Cardiac muscle cell (in vitro differentiated cells and primary cell): ENCODE data around the gene HTR3C. TPM values are rescaled to one million over a fixed set of nuclear protein-coding genes. Genes with fewer than 3 reads are reported as not detected.
"Not testable (repeated sequence)": the region's sequence is repeated elsewhere in the genome, so short reads cannot be mapped to it uniquely, and the experiment has no call there.

ENCODE experiments used
- DNase-seq, 2 donors: peaks; one replicate each; pipeline versions ENCODE4 v3.0.0 to v3.0.0-alpha.2; 2010 to 2017; ENCODE audit warnings: low read depth in 1 of 2, low spot score in 1 of 2
- H3K27ac ChIP-seq: fragments of 200-600 bp; sonication (generic); 2 replicates; pipeline ENCODE4 v1.5.1; 2016
- H3K27me3 ChIP-seq: fragments of 200-600 bp; sonication (generic); 2 replicates; pipeline ENCODE4 v1.6.0; 2016; ENCODE audit warnings: control low read depth
- H3K36me3 ChIP-seq: fragments of 200-600 bp; sonication (generic); 2 replicates; pipeline ENCODE4 v1.5.1; 2016; ENCODE audit warnings: control low read depth
- H3K4me1 ChIP-seq: fragments of 200-600 bp; sonication (generic); 2 replicates; pipeline ENCODE4 v1.8.1; 2017; ENCODE audit warnings: low read depth, mild to moderate bottlenecking, mixed run types
- H3K4me3 ChIP-seq: fragments of 200-600 bp; sonication (generic); 2 replicates; pipeline ENCODE4 v1.5.1; 2016; ENCODE audit warnings: mild to moderate bottlenecking
- H3K9me3 ChIP-seq: fragments of 200-600 bp; sonication (generic); 2 replicates; pipeline ENCODE4 v1.5.1; 2017; ENCODE audit warnings: low read depth, mild to moderate bottlenecking, control low read depth
- CTCF ChIP-seq: IDR thresholded peaks from 2 replicates; pipeline ENCODE4 v1.5.1; 2012; ENCODE audit warnings: low read depth, mild to moderate bottlenecking, low read length
- polyA plus RNA-seq: library from polyadenylated mRNA; unstranded; fragments of >200 nt; fragmentation: Nextera tagmentation; extraction: Ambion mirVana; gene quantifications from 2 replicates; pipeline ENCODE4 v1.2.1, GENCODE V29; 2016
- total RNA-seq: library from RNA; depleted of rRNA; stranded (reverse); fragments of >200 nt; gene quantifications from 2 replicates; pipeline ENCODE4 v1.2.3, GENCODE V29; 2016

Gene HTR3C
- not detected in 2 replicates for total RNA-seq
- 0.16 TPM in 1 of 2 replicates, not detected in the other for polyA plus RNA-seq

- Histone ChIP-seq H3K4me1 (no peaks in the 10 kb centered on the region), H3K4me3 (no peak within 1 kb of the TSS), H3K27me3 (peaks cover 4% of the 10 kb centered on the region), H3K36me3 (no peaks in the 10 kb centered on the region), H3K27ac (no peak within 1 kb of the TSS), H3K9me3 (no peaks in the 10 kb centered on the region)
- no peak for TF ChIP-seq CTCF
- no peak for DNase-seq
These were observed at the start of gene HTR3C for GRCh38 chr3:184052767-184053166. Gene HTR3C, plus strand, starts transcription at chr3:184053047. Its CDS starts 34 bp downstream, at chr3:184053081.

GRCh38 chr3:184003187-184003967 is 49.5 kb upstream of the HTR3C start:
- Histone ChIP-seq H3K9me3 (no peaks in the 10 kb centered on the region), H3K27me3 (no peaks in the 10 kb centered on the region), H3K4me1 (peaks cover 13% of the 10 kb centered on the region), H3K36me3 (peaks cover 10% of the 10 kb centered on the region), H3K4me3 (no peak overlapping the region), H3K27ac (no peak overlapping the region)
- no peak for TF ChIP-seq CTCF
- DNase-seq = peak in 1 of 2 donors; percentile 71

- H3K27ac ChIP-seq = no peak overlapping the region
- H3K27me3 ChIP-seq = no peaks in the 10 kb centered on the region
- H3K4me1 ChIP-seq = peaks cover 13% of the 10 kb centered on the region
- H3K36me3 ChIP-seq = peaks cover 13% of the 10 kb centered on the region
- no peak for DNase-seq
- no peaks in the 10 kb centered on the region for H3K9me3 ChIP-seq
- no peak for TF ChIP-seq CTCF
- no peak overlapping the region for H3K4me3 ChIP-seq
These were observed 48.4 kb upstream of the HTR3C start for GRCh38 chr3:184004476-184004875.

- H3K27me3 ChIP-seq = no peaks in the 10 kb centered on the region
- H3K36me3 ChIP-seq = peaks cover 10% of the 10 kb centered on the region
- TF ChIP-seq CTCF = no peak
- H3K27ac ChIP-seq = peak overlapping the region; percentile 44
- no peak overlapping the region for H3K4me3 ChIP-seq
- H3K4me1 ChIP-seq = peaks cover 13% of the 10 kb centered on the region
- no peaks in the 10 kb centered on the region for H3K9me3 ChIP-seq
- peak; percentile 34 to 52 for DNase-seq
These were observed 46.8 kb upstream of the HTR3C start for GRCh38 chr3:184005941-184006507.

- H3K4me1 ChIP-seq = peaks cover 13% of the 10 kb centered on the region
- H3K4me3 ChIP-seq, H3K27ac ChIP-seq, H3K9me3 ChIP-seq, DNase-seq, H3K27me3 ChIP-seq: not testable (repeated sequence)
- H3K36me3 ChIP-seq = peaks cover 10% of the 10 kb centered on the region
These were observed 45.6 kb upstream of the HTR3C start for GRCh38 chr3:184007143-184007813.

- no peak for DNase-seq
- Histone ChIP-seq H3K27ac (no peak overlapping the region), H3K4me3 (no peak overlapping the region), H3K36me3 (peaks cover 12% of the 10 kb centered on the region), H3K4me1 (peaks cover 13% of the 10 kb centered on the region), H3K27me3 (no peaks in the 10 kb centered on the region), H3K9me3 (no peaks in the 10 kb centered on the region)
- no peak for TF ChIP-seq CTCF
These were observed 44.7 kb upstream of the HTR3C start for GRCh38 chr3:184008161-184008560.
